GM12872 (cell line): ENCODE measurements around the gene KDM4D.

ENCODE experiments used
- CTCF ChIP-seq: IDR thresholded peaks from 3 replicates; pipeline ENCODE4 v1.5.1; 2011; ENCODE audit warnings: low read depth, mild to moderate bottlenecking, low read length, moderate library complexity; ENCODE audit not compliant: insufficient read depth

The KDM4D gene

GRCh38 chr11:94928117-94928990 is 45.2 kb upstream of the KDM4D start:
- TF ChIP-seq CTCF: no peak

GRCh38 chr11:94932503-94932902 is 41.0 kb upstream of the KDM4D start:
- no peak for TF ChIP-seq CTCF

- TF ChIP-seq CTCF: no peak
Observed at GRCh38 chr11:94933223-94934130, 40.0 kb upstream of the KDM4D start.

GRCh38 chr11:94934362-94934761 is 39.1 kb upstream of the KDM4D start:
- no peak for TF ChIP-seq CTCF

- no peak for TF ChIP-seq CTCF
Observed at GRCh38 chr11:94934846-94935245, 38.7 kb upstream of the KDM4D start.

GRCh38 chr11:94938095-94939055 is 35.1 kb upstream of the KDM4D start:
- TF ChIP-seq CTCF: no peak
